Endothelial cell of umbilical vein (primary cell): ENCODE results near the gene KLHL1. TPM values are rescaled to one million over a fixed set of nuclear protein-coding genes. Genes with fewer than 3 reads are reported as not detected.

ENCODE experiments used
- BruUV-seq: library from RNA; stranded (reverse); fragments of 400-500 nt; replicated peaks from 2 replicates; lab custom pipeline; 2021; lab: Mats Ljungman, UMichigan
- CTCF ChIA-PET: fragments of 300-600, 350-600 bp; sonication (Branson Sonifier 250); formaldehyde crosslinking; loops from one replicate; lab custom pipeline; 2021; ENCODE audit warnings: antibody characterized with exemption, inconsistent platforms; lab: Charles Lee
- POLR2A ChIA-PET: fragments of 300-600, 350-600 bp; sonication (Branson Sonifier 250); formaldehyde crosslinking; loops from one replicate; lab custom pipeline; 2021; ENCODE audit warnings: antibody characterized with exemption, inconsistent platforms; lab: Charles Lee
- DNase-seq: peaks from one replicate; pipeline ENCODE4 v3.0.0-alpha.2; 2011; ENCODE audit warnings: low read depth, low spot score
- FAIRE-seq: peaks from 2 replicates; lab custom pipeline; 2011; peaks lifted over from hg19 to GRCh38; lab: Jason Lieb, UNC
- H2AFZ ChIP-seq: 2 replicates; pipeline ENCODE4 v1.6.0; 2012; ENCODE audit warnings: low read depth, low read length, control low read depth, inconsistent platforms
- H3K27ac ChIP-seq: 2 replicates; pipeline ENCODE4 v1.5.1; 2011; ENCODE audit warnings: low read depth, mild to moderate bottlenecking, control low read depth, low read length, moderate library complexity; ENCODE audit not compliant: insufficient read depth
- H3K27me3 ChIP-seq, 2 experiments: 2 replicates each; pipeline versions ENCODE4 v1.6.0 to v1.6.1; 2011; ENCODE audit warnings: low read length in 2 of 2, mixed read lengths in 1 of 2; ENCODE audit not compliant: control insufficient read depth in 2 of 2, insufficient read depth in 2 of 2
- H3K36me3 ChIP-seq, 2 experiments: 2 replicates in 1 of 2; 3 replicates in 1 of 2; pipeline ENCODE4 v1.5.1; 2011; ENCODE audit warnings: low read length in 2 of 2, mild to moderate bottlenecking in 1 of 2, moderate library complexity in 1 of 2; ENCODE audit not compliant: control insufficient read depth in 2 of 2, insufficient read depth in 2 of 2; ENCODE audit errors: extremely low read depth in 1 of 2
- H3K4me1 ChIP-seq: 3 replicates; pipeline ENCODE4 v1.5.1; 2011; ENCODE audit warnings: mild to moderate bottlenecking, low read length; ENCODE audit not compliant: control insufficient read depth, insufficient read depth; ENCODE audit errors: extremely low read depth
- H3K4me2 ChIP-seq: 2 replicates; pipeline ENCODE4 v1.6.1; 2011; ENCODE audit warnings: low read length, control low read depth, mixed read lengths; ENCODE audit not compliant: insufficient read depth
- H3K4me3 ChIP-seq, 3 experiments: fragments of 200-600 bp in 1 of 3; sonication (generic), shearing (Covaris generic) in 1 of 3; replicated peaks in 1 of 3; 2 replicates each; pipeline ENCODE4 v1.5.1; 2011 to 2016; ENCODE audit warnings: control low read depth in 3 of 3, low read length in 3 of 3, mild to moderate bottlenecking in 2 of 3, inconsistent platforms in 1 of 3, low read depth in 1 of 3, moderate library complexity in 1 of 3; ENCODE audit not compliant: insufficient read depth in 1 of 3
- H3K79me2 ChIP-seq: 2 replicates; pipeline ENCODE4 v1.6.0; 2012; ENCODE audit warnings: low read length, inconsistent platforms; ENCODE audit not compliant: control insufficient read depth, insufficient read depth
- H3K9ac ChIP-seq: replicated peaks from 2 replicates; pipeline ENCODE3; 2011; ENCODE audit warnings: low read length, control low read depth; ENCODE audit not compliant: insufficient read depth; ENCODE audit errors: extremely low read depth
- H3K9me1 ChIP-seq: replicated peaks from 3 replicates; pipeline ENCODE4 v1.6.0; 2011; ENCODE audit warnings: mild to moderate bottlenecking, low read length; ENCODE audit not compliant: control insufficient read depth, insufficient read depth; ENCODE audit errors: extremely low read depth
- H3K9me3 ChIP-seq: replicated peaks from 2 replicates; pipeline ENCODE4 v1.5.1; 2012; ENCODE audit warnings: low read length, inconsistent platforms; ENCODE audit not compliant: control insufficient read depth, insufficient read depth
- H4K20me1 ChIP-seq: replicated peaks from 2 replicates; pipeline ENCODE3; 2011; ENCODE audit warnings: mild to moderate bottlenecking, low read length; ENCODE audit not compliant: control insufficient read depth, insufficient read depth; ENCODE audit errors: extremely low read depth
- EZH2 ChIP-seq: IDR thresholded peaks from 2 replicates; pipeline ENCODE4 v1.6.1; 2012; ENCODE audit warnings: borderline replicate concordance, low read depth, mild to moderate bottlenecking, moderate library complexity, low read length, inconsistent platforms; ENCODE audit not compliant: severe bottlenecking
- FOS ChIP-seq: IDR thresholded peaks from 2 replicates; pipeline ENCODE4 v1.6.1; 2011; ENCODE audit warnings: mild to moderate bottlenecking, low read length, moderate library complexity, borderline replicate concordance; ENCODE audit not compliant: insufficient read depth
- GATA2 ChIP-seq: IDR thresholded peaks from 2 replicates; pipeline ENCODE4 v1.7.0; 2011; ENCODE audit warnings: low read depth, mild to moderate bottlenecking, moderate library complexity, mixed read lengths, low read length; ENCODE audit not compliant: insufficient read length, insufficient read depth
- JUN ChIP-seq: IDR thresholded peaks from 2 replicates; pipeline ENCODE4 v1.6.1; 2011; ENCODE audit warnings: borderline replicate concordance, low read depth; ENCODE audit not compliant: insufficient read length, insufficient read depth
- MYC ChIP-seq: IDR thresholded peaks from one replicate; pipeline ENCODE4 v1.6.1; 2011; ENCODE audit warnings: mild to moderate bottlenecking, low read depth, low read length
- POLR2A ChIP-seq: IDR thresholded peaks from 2 replicates; pipeline ENCODE4 v1.6.1; 2012; ENCODE audit warnings: low read depth, mild to moderate bottlenecking, control low read depth, low read length
- POLR2AphosphoS5 ChIP-seq: IDR thresholded peaks from 2 replicates; pipeline ENCODE4 v1.6.1; 2012; ENCODE audit warnings: low read depth, mild to moderate bottlenecking, control low read depth, low read length, moderate library complexity; ENCODE audit not compliant: insufficient read depth
- dilution Hi-C: fragments of 300-500 bp; cut with MboI; formaldehyde crosslinking; loops from one replicate; pipeline ENCODE4 v1.15.0; 2019; ENCODE audit warnings: low sequenced_read_pairs; ENCODE audit not compliant: extremely low pct_ligation_motif_present
- intact Hi-C: fragments of 100-400 bp; cut with micrococcal nuclease; formaldehyde crosslinking; loops from one replicate; pipeline ENCODE4 v1.10.0; 2022
- polyA plus RNA-seq, 4 experiments: library from polyadenylated mRNA; depleted of rRNA in 3 of 4; stranded (reverse) in 3 of 4; unstranded in 1 of 4; fragments of >200 nt; gene quantifications; 2 replicates each; pipeline versions ENCODE4 v1.2.1 to v1.2.3, GENCODE V29; 2011 to 2012; ENCODE audit warnings: missing spikeins in 1 of 4
- total RNA-seq: library from RNA; stranded (reverse); gene quantifications from 2 replicates; pipeline ENCODE4 v1.2.3, GENCODE V29; 2021
- TF ChIP-seq, protein P1 (sequence below), 2 donors: IDR thresholded peaks; 1 replicate in 1 of 2; 2 replicates in 1 of 2; pipeline ENCODE4 v1.5.1; 2011; ENCODE audit warnings: low read length in 2 of 2, mild to moderate bottlenecking in 2 of 2, moderate library complexity in 2 of 2, control low read depth in 1 of 2, inconsistent platforms in 1 of 2, low read depth in 1 of 2; ENCODE audit not compliant: insufficient read depth in 1 of 2; ENCODE audit errors: extremely low read depth in 1 of 2

The KLHL1 gene
- total and polyA plus RNA-seq, 2 donors (not counting 3 experiments of a cell fraction or from before 2014, with no cell fraction given): not detected

- no peak for FAIRE-seq
- no peak for TF ChIP-seq MYC
- TF ChIP-seq POLR2A: no peak
- TF ChIP-seq, protein P1, sequence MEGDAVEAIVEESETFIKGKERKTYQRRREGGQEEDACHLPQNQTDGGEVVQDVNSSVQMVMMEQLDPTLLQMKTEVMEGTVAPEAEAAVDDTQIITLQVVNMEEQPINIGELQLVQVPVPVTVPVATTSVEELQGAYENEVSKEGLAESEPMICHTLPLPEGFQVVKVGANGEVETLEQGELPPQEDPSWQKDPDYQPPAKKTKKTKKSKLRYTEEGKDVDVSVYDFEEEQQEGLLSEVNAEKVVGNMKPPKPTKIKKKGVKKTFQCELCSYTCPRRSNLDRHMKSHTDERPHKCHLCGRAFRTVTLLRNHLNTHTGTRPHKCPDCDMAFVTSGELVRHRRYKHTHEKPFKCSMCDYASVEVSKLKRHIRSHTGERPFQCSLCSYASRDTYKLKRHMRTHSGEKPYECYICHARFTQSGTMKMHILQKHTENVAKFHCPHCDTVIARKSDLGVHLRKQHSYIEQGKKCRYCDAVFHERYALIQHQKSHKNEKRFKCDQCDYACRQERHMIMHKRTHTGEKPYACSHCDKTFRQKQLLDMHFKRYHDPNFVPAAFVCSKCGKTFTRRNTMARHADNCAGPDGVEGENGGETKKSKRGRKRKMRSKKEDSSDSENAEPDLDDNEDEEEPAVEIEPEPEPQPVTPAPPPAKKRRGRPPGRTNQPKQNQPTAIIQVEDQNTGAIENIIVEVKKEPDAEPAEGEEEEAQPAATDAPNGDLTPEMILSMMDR (IDR thresholded peaks at IDR 0.05; ENCODE audit: extremely low read depth in 1 of 2, insufficient read depth in 1 of 2, low read depth in 1 of 2, low read length in 2 of 2): no peak
- no peak for TF ChIP-seq FOS
- no peak for TF ChIP-seq GATA2
- TF ChIP-seq JUN: no peak
- no peak for TF ChIP-seq POLR2AphosphoS5
- no peak for TF ChIP-seq EZH2
- Histone ChIP-seq H3K9me3 (no peaks in the 10 kb centered on the region), H4K20me1 (no peaks in the 10 kb centered on the region), H3K4me1 (no peaks in the 10 kb centered on the region), H3K9ac (no peak overlapping the region), H3K4me2 (no peak overlapping the region), H3K79me2 (no peaks in the 10 kb centered on the region), H3K4me3 (no peak overlapping the region), H3K9me1 (no peaks in the 10 kb centered on the region), H3K27ac (no peak overlapping the region), H3K27me3 (no peaks in the 10 kb centered on the region), H3K36me3 (no peaks in the 10 kb centered on the region), H2AFZ (no peak overlapping the region)
- dilution Hi-C loops: no loop called here
- no TSS peak for BruUV-seq
- no peak for DNase-seq
- POLR2A ChIA-PET: interaction anchor here (0.6 kb wide), 1 partner anchor 1251 kb away, joined by 8 read pairs; no protein-coding TSS in a partner anchor
- CTCF ChIA-PET: no interaction called here
- intact Hi-C loops: no loop called here
These were observed 279.7 kb downstream of the KLHL1 start for GRCh38 chr13:69828527-69828926.
